NB4 (cell line): ENCODE data around the gene LASP1NB.

Experiments
- DNase-seq: peaks from one replicate; pipeline ENCODE4 v3.0.0; 2010; ENCODE audit warnings: low read depth
- H3K4me3 ChIP-seq: one replicate; pipeline ENCODE4 v1.5.1; 2011; ENCODE audit warnings: mild to moderate bottlenecking, low read depth, low read length, moderate library complexity
- CTCF ChIP-seq: IDR thresholded peaks from one replicate; pipeline ENCODE4 v1.5.1; 2012; ENCODE audit warnings: low read depth, low read length
- MAX ChIP-seq: IDR thresholded peaks from 2 replicates; pipeline ENCODE4 v1.6.1; 2011; ENCODE audit warnings: low read depth, low read length
- MYC ChIP-seq: IDR thresholded peaks from 2 replicates; pipeline ENCODE4 v1.6.1; 2011; ENCODE audit warnings: low read depth, low read length
- POLR2A ChIP-seq: IDR thresholded peaks from 2 replicates; pipeline ENCODE4 v1.6.1; 2011; ENCODE audit warnings: mild to moderate bottlenecking; ENCODE audit not compliant: insufficient read length; ENCODE audit errors: extremely low read depth

The LASP1NB gene

GRCh38 chr17:38925263-38925995 is at the start of gene LASP1NB:
TSS of gene LASP1NB (plus strand) at chr17:38925614.
- no peak within 1 kb of the TSS for H3K4me3 ChIP-seq
- TF ChIP-seq MAX (no peak), POLR2A (no peak), MYC (no peak), CTCF (no peak)
- no peak for DNase-seq

GRCh38 chr17:38877130-38877851 is 48.1 kb upstream of the LASP1NB start:
- no peak for TF ChIP-seq POLR2A
- no peak for TF ChIP-seq MAX
- TF ChIP-seq MYC, result no peak
- no peak for TF ChIP-seq CTCF
- peak; percentile 57 for DNase-seq
- no peak overlapping the region for H3K4me3 ChIP-seq

GRCh38 chr17:38879878-38880665 is 45.3 kb upstream of the LASP1NB start:
- no peak for TF ChIP-seq POLR2A
- no peak for TF ChIP-seq MAX
- no peak for TF ChIP-seq MYC
- no peak for TF ChIP-seq CTCF
- no peak overlapping the region for H3K4me3 ChIP-seq
- DNase-seq, result peak; percentile 34

GRCh38 chr17:38881600-38882191 is 43.7 kb upstream of the LASP1NB start:
- peak; percentile 46 for DNase-seq
- TF ChIP-seq MAX, result no peak; the same call in 1 of the 2 replicates
- no peak for TF ChIP-seq POLR2A
- TF ChIP-seq MYC, result no peak
- TF ChIP-seq CTCF, result no peak
- H3K4me3 ChIP-seq, result no peak overlapping the region

- DNase-seq, result no peak
- TF ChIP-seq MAX (no peak), MYC (no peak), POLR2A (no peak), CTCF (no peak)
- H3K4me3 ChIP-seq, result no peak overlapping the region
Observed at GRCh38 chr17:38882870-38883269, 42.5 kb upstream of the LASP1NB start.
